ENCODE data around the gene ANXA1.

ANXA1 gene

DNA sequence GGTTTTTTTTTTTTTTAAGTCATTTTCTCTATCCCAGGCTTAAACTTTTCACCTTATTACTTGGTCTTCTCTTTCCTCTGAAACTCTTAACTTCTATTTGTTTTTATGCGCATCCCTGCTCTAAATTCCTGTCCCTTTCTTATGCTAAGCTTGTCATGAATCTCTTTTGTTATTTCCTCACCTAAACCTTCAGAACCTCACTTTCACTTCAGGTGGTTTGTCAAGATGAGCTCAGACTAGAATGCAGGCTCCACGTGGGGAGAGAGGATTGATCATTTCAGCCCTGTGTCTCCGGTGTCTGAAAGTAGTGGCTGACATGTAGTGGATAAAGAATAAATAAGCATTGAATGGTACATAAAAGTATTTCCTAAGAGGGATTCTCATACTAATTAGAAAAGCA lies 63.6 kb downstream of the ANXA1 start:
- no peak for DNase-seq

- DNase-seq, result no peak
These were observed 64.4 kb downstream of the ANXA1 start for GRCh38 chr9:73216100-73216499.

All from midbrain (tissue), 1 donor.